HepG2 (cell line): ENCODE data around the gene CLASP2.

ENCODE experiments used
- CHD2 ChIP-seq: IDR thresholded peaks from 2 replicates; pipeline ENCODE4 v1.6.1; 2011; ENCODE audit warnings: low read depth, low read length, improper control_type of control experiment
- HDAC2 ChIP-seq: sonication (generic); formaldehyde crosslinking; IDR thresholded peaks from 2 replicates; pipeline ENCODE4 v1.4.0; 2020; ENCODE audit warnings: missing genetic modification reagents
- TBP ChIP-seq: sonication (generic); formaldehyde crosslinking; IDR thresholded peaks from 2 replicates; pipeline ENCODE4 v1.5.0; 2020; ENCODE audit warnings: missing genetic modification reagents
- ZNF138 ChIP-seq: sonication (generic); formaldehyde crosslinking; IDR thresholded peaks from 2 replicates; pipeline ENCODE4 v1.5.0; 2020; ENCODE audit warnings: mild to moderate bottlenecking, low read depth, missing genetic modification reagents
- TF ChIP-seq, protein P1 (sequence below), 2 experiments: sonication (generic) in 1 of 2; formaldehyde crosslinking in 1 of 2; IDR thresholded peaks; 2 replicates each; pipeline versions ENCODE4 v1.5.1 to v1.6.1; 2011 to 2020; ENCODE audit warnings: borderline replicate concordance in 1 of 2, low read depth in 1 of 2, low read length in 1 of 2, mild to moderate bottlenecking in 1 of 2, missing genetic modification reagents in 1 of 2, moderate library complexity in 1 of 2

DNA sequence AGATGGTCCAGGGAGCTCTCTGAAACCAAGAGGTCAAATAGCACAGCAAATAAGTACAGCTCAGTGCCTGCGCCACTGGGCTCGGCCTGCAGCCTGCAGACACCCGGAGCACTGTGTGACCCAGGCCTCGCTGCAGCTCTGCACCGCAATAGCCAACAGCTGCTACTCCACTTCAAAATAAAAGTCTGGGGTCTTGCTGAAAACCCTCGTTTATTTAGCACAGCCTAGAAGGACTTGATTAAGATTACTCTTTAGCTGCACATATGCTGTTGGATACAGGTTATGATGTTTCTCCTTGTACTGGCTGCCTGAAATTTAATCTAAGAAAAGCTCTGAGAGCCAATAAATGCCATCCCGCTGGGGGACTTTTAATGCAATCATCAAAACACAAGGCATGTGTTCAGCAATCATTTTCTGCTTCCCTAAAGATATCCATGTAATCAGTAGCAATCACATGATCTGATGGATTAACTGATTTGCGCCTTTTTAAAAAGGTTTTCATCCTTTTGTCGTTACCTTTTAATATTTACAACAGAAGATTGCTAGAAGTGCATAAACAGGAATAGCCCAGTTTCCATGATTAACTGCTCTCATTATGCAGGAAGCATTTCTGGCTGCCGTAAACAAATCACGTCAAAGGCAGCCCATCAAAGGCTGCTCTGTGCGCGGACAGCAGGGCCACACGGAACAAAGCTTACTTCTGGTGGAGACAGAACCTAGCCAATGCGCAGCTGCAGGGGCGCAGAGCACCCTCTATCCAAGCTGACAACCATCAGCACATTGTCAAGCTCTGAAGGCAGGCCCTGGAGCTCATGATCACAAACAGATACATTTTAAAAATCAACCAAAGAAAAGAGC lies 58.8 kb downstream of the CLASP2 start:
- TF ChIP-seq, protein P1, sequence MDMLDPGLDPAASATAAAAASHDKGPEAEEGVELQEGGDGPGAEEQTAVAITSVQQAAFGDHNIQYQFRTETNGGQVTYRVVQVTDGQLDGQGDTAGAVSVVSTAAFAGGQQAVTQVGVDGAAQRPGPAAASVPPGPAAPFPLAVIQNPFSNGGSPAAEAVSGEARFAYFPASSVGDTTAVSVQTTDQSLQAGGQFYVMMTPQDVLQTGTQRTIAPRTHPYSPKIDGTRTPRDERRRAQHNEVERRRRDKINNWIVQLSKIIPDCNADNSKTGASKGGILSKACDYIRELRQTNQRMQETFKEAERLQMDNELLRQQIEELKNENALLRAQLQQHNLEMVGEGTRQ (IDR thresholded peaks at IDR 0.05; ENCODE audit: low read depth, low read length): no peak
- TF ChIP-seq, protein P1 (CRISPR knock-in tag; IDR thresholded peaks at IDR 0.05; ENCODE audit: borderline replicate concordance): no peak
- no peak for TF ChIP-seq CHD2
- no peak for TF ChIP-seq ZNF138
- TF ChIP-seq TBP: no peak
- TF ChIP-seq HDAC2: peak; percentile 51; the same call in 1 of the 2 replicates
